IPS DF 6.9 (cell line): ENCODE results near the gene NXF2.

ENCODE experiments used
- DNase-seq: peaks from one replicate; pipeline ENCODE4 v3.0.0-alpha.2; 2013; ENCODE audit warnings: low read depth, low spot score
- H3K27ac ChIP-seq: one replicate; pipeline ENCODE4 v1.5.1; 2013; ENCODE audit warnings: low read length, control low read depth
- H3K27me3 ChIP-seq: 2 replicates; pipeline ENCODE4 v1.6.1; 2013; ENCODE audit warnings: mild to moderate bottlenecking, low read length; ENCODE audit not compliant: control insufficient read depth, insufficient read depth
- H3K36me3 ChIP-seq: 2 replicates; pipeline ENCODE4 v1.6.1; 2013; ENCODE audit warnings: low read length; ENCODE audit not compliant: control insufficient read depth, insufficient read depth
- H3K4me1 ChIP-seq: 2 replicates; pipeline ENCODE4 v1.6.1; 2013; ENCODE audit warnings: low read length; ENCODE audit not compliant: control insufficient read depth, insufficient read depth
- H3K4me3 ChIP-seq: 2 replicates; pipeline ENCODE4 v1.5.1; 2013; ENCODE audit warnings: mild to moderate bottlenecking, low read length
- H3K9me3 ChIP-seq: 2 replicates; pipeline ENCODE4 v1.6.1; 2013; ENCODE audit warnings: low read length, inconsistent platforms; ENCODE audit not compliant: control insufficient read depth, insufficient read depth
- WGBS: extraction: QIAGEN DNeasy Blood & Tissue Kit; methylation state at CpG from one replicate; pipeline ENCODE4 v1.1.7; 2013; ENCODE audit warnings: mixed read lengths, missing lambda C conversion rate; ENCODE audit not compliant: insufficient read length, insufficient coverage; 5-methylcytosine and 5-hydroxymethylcytosine counted together

Gene NXF2

DNA sequence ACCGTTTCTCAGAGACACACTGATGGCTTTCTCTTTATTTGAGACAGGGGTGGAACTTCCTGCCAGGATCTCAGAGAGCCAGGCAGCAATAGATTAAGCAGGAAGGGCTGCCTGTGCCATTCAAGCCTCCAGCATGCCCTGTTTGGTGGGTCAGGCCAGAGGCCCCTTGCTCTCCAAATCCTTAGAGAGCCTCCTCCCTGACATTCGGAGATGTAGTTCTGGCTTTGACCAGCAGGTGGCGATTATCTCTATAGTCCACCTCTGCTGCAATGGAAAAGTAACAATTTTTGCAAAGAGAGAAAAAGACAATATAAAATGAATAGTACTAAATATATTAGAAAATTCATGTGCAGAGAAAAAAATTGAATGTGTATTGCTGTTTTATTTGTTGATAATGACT lies 98.9 kb downstream of the NXF2 start:
- no peaks in the 10 kb centered on the region for H3K9me3 ChIP-seq
- no CpG with 5 or more reads among the region's 3 CpGs for whole genome bisulfite sequencing
- H3K4me1 ChIP-seq = no peaks in the 10 kb centered on the region
- H3K4me3 ChIP-seq = no peak overlapping the region
- no peaks in the 10 kb centered on the region for H3K36me3 ChIP-seq
- H3K27me3 ChIP-seq = no peaks in the 10 kb centered on the region
- DNase-seq = no peak
- H3K27ac ChIP-seq = no peak overlapping the region
